ENCODE results near the gene CASQ2.

GRCh38 chr1:115677182-115677555 is 91.3 kb downstream of the CASQ2 start:
- no peak for TF ChIP-seq CTCF (IDR thresholded peaks at IDR 0.05; ENCODE audit: insufficient read depth, low read depth, low read length)
- no peak for TF ChIP-seq EZH2 (IDR thresholded peaks at IDR 0.05; ENCODE audit: insufficient read depth, low read length)

Data from astrocyte (in vitro differentiated cells and primary cell).